Measurements from ENCODE around the gene FGD3.

Gene FGD3

GRCh38 chr9:92954886-92955285 is 7.6 kb downstream of the FGD3 start:
- DNase-seq (ENCODE audit: low read depth) = no peak
- H3K4me3 ChIP-seq (ENCODE audit: control insufficient read depth, low read depth, low read length) = no peak overlapping the region
- TF ChIP-seq CTCF (IDR thresholded peaks at IDR 0.05; ENCODE audit: control insufficient read depth, insufficient read depth, low read depth, low read length, missing control alignments) = no peak

- no peak for TF ChIP-seq CTCF (IDR thresholded peaks at IDR 0.05; ENCODE audit: control insufficient read depth, insufficient read depth, low read depth, low read length, missing control alignments)
- no peak for DNase-seq (ENCODE audit: low read depth)
- H3K4me3 ChIP-seq (ENCODE audit: control insufficient read depth, low read depth, low read length) = no peak overlapping the region
Measured at GRCh38 chr9:92960561-92961290, 13.4 kb downstream of the FGD3 start.

- TF ChIP-seq CTCF (IDR thresholded peaks at IDR 0.05; ENCODE audit: control insufficient read depth, insufficient read depth, low read depth, low read length, missing control alignments) = no peak
- no peak for DNase-seq (ENCODE audit: low read depth)
Measured at GRCh38 chr9:92961627-92962302, 14.4 kb downstream of the FGD3 start.

GRCh38 chr9:92962303-92962649 is 15.0 kb downstream of the FGD3 start:
- DNase-seq (ENCODE audit: low read depth) = no peak
- TF ChIP-seq CTCF (IDR thresholded peaks at IDR 0.05; ENCODE audit: control insufficient read depth, insufficient read depth, low read depth, low read length, missing control alignments) = no peak
- H3K4me3 ChIP-seq (ENCODE audit: control insufficient read depth, low read depth, low read length) = no peak overlapping the region

More at GRCh38 chr9:92961627-92962302, 14.4 kb downstream of the FGD3 start:
- no peak overlapping the region for H3K4me3 ChIP-seq (ENCODE audit: control insufficient read depth, low read depth, low read length)

GRCh38 chr9:92962846-92963245 is 15.5 kb downstream of the FGD3 start:
- no peak for DNase-seq (ENCODE audit: low read depth)
- no peak for TF ChIP-seq CTCF (IDR thresholded peaks at IDR 0.05; ENCODE audit: control insufficient read depth, insufficient read depth, low read depth, low read length, missing control alignments)
- no peak overlapping the region for H3K4me3 ChIP-seq (ENCODE audit: control insufficient read depth, low read depth, low read length)

GRCh38 chr9:92963831-92964606 is 16.7 kb downstream of the FGD3 start:
- no peak for TF ChIP-seq CTCF (IDR thresholded peaks at IDR 0.05; ENCODE audit: control insufficient read depth, insufficient read depth, low read depth, low read length, missing control alignments)
- no peak for DNase-seq (ENCODE audit: low read depth)
- H3K4me3 ChIP-seq (ENCODE audit: control insufficient read depth, low read depth, low read length) = no peak overlapping the region
